HepG2 (cell line): ENCODE results near the gene WDR5B. TPM values are rescaled to one million over a fixed set of nuclear protein-coding genes. Genes with fewer than 3 reads are reported as not detected.

Experiments used
- ATAC-seq: fragments of 200-7000 bp; cut with Tn5 transposase; 3 replicates; pipeline ENCODE4 v1.9.1; 2020; ENCODE audit warnings: mild to moderate bottlenecking, moderate library complexity
- BruUV-seq: library from RNA; stranded (reverse); fragments of 400-500 nt; replicated peaks from 2 replicates; lab custom pipeline; 2021; lab: Mats Ljungman, UMichigan
- CTCF ChIA-PET: fragments of 300-600 bp; formaldehyde crosslinking; extraction: SDS; loops from one replicate; lab custom pipeline; 2021; ENCODE audit warnings: low total read pairs, inconsistent platforms, low intra/inter-chr PET ratio; lab: Yijun Ruan, JAX
- POLR2A ChIA-PET: fragments of 350-600 bp; sonication (Branson Sonifier 250); formaldehyde crosslinking; loops from one replicate; lab custom pipeline; 2020; ENCODE audit warnings: antibody characterized with exemption, inconsistent platforms; lab: Yijun Ruan, JAX
- DNase-seq: peaks from one replicate; pipeline ENCODE4 v3.0.0-alpha.2; 2015; ENCODE audit warnings: low spot score
- FAIRE-seq: peaks from 3 replicates; lab custom pipeline; 2011; peaks lifted over from hg19 to GRCh38; lab: Jason Lieb, UNC
- H2AFZ ChIP-seq: one replicate; pipeline ENCODE4 v1.6.1; 2011; ENCODE audit warnings: low read length, inconsistent platforms
- H3K27ac ChIP-seq: fragments of 300-600 bp; 3 replicates; pipeline ENCODE4 v1.8.0; 2011; ENCODE audit warnings: mixed run types, mild to moderate bottlenecking, mixed read lengths, low read length, inconsistent platforms; ENCODE audit not compliant: insufficient read depth; ENCODE audit errors: extremely low read length
- H3K27me3 ChIP-seq, 2 experiments: fragments of 200-600 bp in 1 of 2; 2 replicates in 1 of 2; 3 replicates in 1 of 2; pipeline versions ENCODE4 v1.6.0 to v1.8.0; 2011; ENCODE audit warnings: low read length in 2 of 2, mild to moderate bottlenecking in 2 of 2, moderate library complexity in 2 of 2, inconsistent platforms in 1 of 2; ENCODE audit not compliant: insufficient read depth in 2 of 2, control insufficient read depth in 1 of 2
- H3K36me3 ChIP-seq, 2 experiments: fragments of 200-600 bp in 1 of 2; replicated peaks in 1 of 2; 2 replicates in 1 of 2; 3 replicates in 1 of 2; pipeline versions ENCODE4 v1.5.1 to v1.8.0; 2011; ENCODE audit warnings: low read length in 2 of 2, inconsistent platforms in 1 of 2; ENCODE audit not compliant: insufficient read depth in 2 of 2, control insufficient read depth in 1 of 2
- H3K4me1 ChIP-seq: 2 replicates; pipeline ENCODE4 v1.5.1; 2012; ENCODE audit warnings: low read length, inconsistent platforms; ENCODE audit not compliant: insufficient read depth
- H3K4me2 ChIP-seq: 2 replicates; pipeline ENCODE4 v1.6.0; 2011; ENCODE audit warnings: low read depth, low read length, inconsistent platforms
- H3K4me3 ChIP-seq, 3 experiments: fragments of 200-600 bp in 1 of 3; sonication (generic), shearing (Covaris generic) in 1 of 3; replicated peaks in 1 of 3; 2 replicates each; pipeline ENCODE4 v1.5.1; 2011 to 2016; ENCODE audit warnings: low read length in 3 of 3, inconsistent platforms in 2 of 3, low read depth in 2 of 3, mild to moderate bottlenecking in 2 of 3, control low read depth in 1 of 3, mixed read lengths in 1 of 3; ENCODE audit not compliant: insufficient read depth in 1 of 3
- H3K79me2 ChIP-seq: one replicate; pipeline ENCODE4 v1.6.1; 2011; ENCODE audit warnings: low read length, inconsistent platforms; ENCODE audit not compliant: insufficient read depth
- H3K9ac ChIP-seq: 2 replicates; pipeline ENCODE4 v1.6.0; 2011; ENCODE audit warnings: mild to moderate bottlenecking, low read depth, low read length, inconsistent platforms; ENCODE audit not compliant: insufficient read depth
- H3K9me3 ChIP-seq: 2 replicates; pipeline ENCODE4 v1.5.1; 2012; ENCODE audit warnings: mild to moderate bottlenecking, low read length
- H4K20me1 ChIP-seq: 2 replicates; pipeline ENCODE4 v1.6.0; 2011; ENCODE audit warnings: inconsistent platforms, mild to moderate bottlenecking, low read length, moderate library complexity; ENCODE audit not compliant: insufficient read depth
- ATF4 ChIP-seq, 2 experiments: fragments of 450-650 bp in 1 of 2; sonication (generic) in 1 of 2; formaldehyde crosslinking; IDR thresholded peaks; 2 replicates each; pipeline versions ENCODE4 v1.5.0 to v1.8.0; 2020 to 2022; ENCODE audit warnings: mild to moderate bottlenecking in 1 of 2, missing genetic modification reagents in 1 of 2
- CEBPG ChIP-seq: IDR thresholded peaks from 2 replicates; pipeline ENCODE4 v1.6.1; 2016
- HOMEZ ChIP-seq: IDR thresholded peaks from 2 replicates; pipeline ENCODE4 v1.6.1; 2016; ENCODE audit warnings: low read depth
- NR2C2 ChIP-seq: sonication (generic); formaldehyde crosslinking; IDR thresholded peaks from 2 replicates; pipeline ENCODE4 v1.4.0; 2020; ENCODE audit warnings: missing genetic modification reagents, mild to moderate bottlenecking, moderate library complexity, borderline replicate concordance
- SMYD3 ChIP-seq: sonication (generic); formaldehyde crosslinking; IDR thresholded peaks from 2 replicates; pipeline ENCODE4 v1.8.1; 2023; ENCODE audit warnings: mild to moderate bottlenecking, missing genetic modification reagents
- SNRNP70 ChIP-seq: fragments of 200-400 bp; formaldehyde crosslinking; IDR thresholded peaks from 2 replicates; pipeline ENCODE4 v1.6.1; 2017; ENCODE audit warnings: mild to moderate bottlenecking, low read depth, low read length, moderate library complexity
- ZNF451 ChIP-seq: sonication (generic); formaldehyde crosslinking; IDR thresholded peaks from 2 replicates; pipeline ENCODE4 v1.5.0; 2020; ENCODE audit warnings: mild to moderate bottlenecking, missing genetic modification reagents
- WGBS: methylation state at CpG from one replicate; pipeline ENCODE4 v1.1.6; 2017; ENCODE audit warnings: low lambda C conversion rate; 5-methylcytosine and 5-hydroxymethylcytosine counted together
- in situ Hi-C: cut with HindIII; loops from 2 replicates; pipeline ENCODE4 v1.10.0; 2017; ENCODE audit warnings: low pct_unique_long_range_greater_than_20kb; ENCODE audit not compliant: extremely low pct_ligation_motif_present
- intact Hi-C: fragments of 100-400 bp; cut with micrococcal nuclease; formaldehyde crosslinking; loops from one replicate; pipeline ENCODE4 v1.10.0; 2022; ENCODE audit not compliant: unreplicated experiment
- polyA plus RNA-seq, 8 experiments: library from polyadenylated mRNA; depleted of rRNA in 3 of 8; stranded (reverse) in 7 of 8; unstranded in 1 of 8; fragments of >200 nt; fragmentation: Illumina TruSeq in 4 of 8; extraction: Trizol in 4 of 8; gene quantifications; 2 replicates each; pipeline versions ENCODE4 v1.2.1 to v1.2.3, GENCODE V29; 2011 to 2016; ENCODE audit warnings: low read depth in 4 of 8, missing spikeins in 1 of 8, mixed read lengths in 1 of 8; ENCODE audit not compliant: insufficient read depth in 1 of 8
- total RNA-seq, 5 experiments: library from RNA; depleted of rRNA; stranded (reverse); fragments of >200 nt; fragmentation: Illumina TruSeq; extraction: Trizol; gene quantifications; 2 replicates each; pipeline ENCODE4 v1.2.3, GENCODE V29; 2016; ENCODE audit warnings: low read depth in 1 of 5

WDR5B gene
- total and polyA plus RNA-seq, 2 of the 13 experiments (the other 11 are each of a cell fraction or from before 2014, with no cell fraction given) = 2.5 to 3.6 TPM

GRCh38 chr3:122377975-122378374, 37.9 kb downstream of the WDR5B start:
- Histone ChIP-seq H2AFZ (no peak overlapping the region), H3K27ac (peak overlapping the region; percentile 20), H3K9ac (no peak overlapping the region), H3K9me3 (no peaks in the 10 kb centered on the region), H3K36me3 (peaks cover 4 to 12% of the 10 kb centered on the region in 2 experiments; a peak in 3 of 5 replicates), H4K20me1 (no peaks in the 10 kb centered on the region; the same call in 1 of the 2 replicates), H3K4me3 (no peak overlapping the region), H3K79me2 (peaks cover 92% of the 10 kb centered on the region), H3K27me3 (no peaks in the 10 kb centered on the region; a peak in 1 of 5 replicates), H3K4me1 (peaks cover 70% of the 10 kb centered on the region), H3K4me2 (no peak overlapping the region)
- BruUV-seq = no TSS peak
- FAIRE-seq (no peak), ATAC-seq (no peak), DNase-seq (no peak)
- TF ChIP-seq CEBPG (CRISPR knock-in tag) = peak; percentile 63
- TF ChIP-seq HOMEZ = no peak
- peak in 1 of 2 experiments; percentile 87; a peak in 2 of 4 replicates for TF ChIP-seq ATF4 (CRISPR knock-in tag; IDR thresholded peaks at IDR 0.05)
- TF ChIP-seq NR2C2 (CRISPR knock-in tag) = 0 out of 2 replicates have a peak, but pooled peaks have one; percentile 14
- no peak for TF ChIP-seq SMYD3
- 73% methylated on average over 4 of the region's 4 CpGs for WGBS
- in situ Hi-C loops = no loop called here
- intact Hi-C loops = no loop called here
- CTCF ChIA-PET = no interaction called here
- POLR2A ChIA-PET = no interaction called here

- H3K4me1 ChIP-seq = peaks cover 67% of the 10 kb centered on the region
- DNase-seq (no peak), FAIRE-seq (no peak), ATAC-seq (no peak)
- POLR2A ChIA-PET = interaction anchor here (1.7 kb wide), 1 partner anchor 9 kb away, joined by 11 read pairs; the partner anchor contains the start of genes FAM162A and MIX23
- no peak overlapping the region for H3K9ac ChIP-seq
- no peaks in the 10 kb centered on the region for H3K27me3 ChIP-seq
- no peak for TF ChIP-seq ZNF451
- no peak for TF ChIP-seq SNRNP70
- TF ChIP-seq ATF4 (CRISPR knock-in tag; IDR thresholded peaks at IDR 0.05) = no peak
- H3K27ac ChIP-seq = no peak overlapping the region
- no TSS peak for BruUV-seq
- H3K36me3 ChIP-seq = peaks cover 7 to 33% of the 10 kb centered on the region in 2 experiments
- peaks cover 69% of the 10 kb centered on the region for H3K79me2 ChIP-seq
- intact Hi-C loops (no loop called here), in situ Hi-C loops (no loop called here)
- no peak overlapping the region for H3K4me2 ChIP-seq
- H4K20me1 ChIP-seq = no peaks in the 10 kb centered on the region; the same call in 1 of the 2 replicates
- WGBS = 94% methylated on average over 1 of the region's 1 CpG
- CTCF ChIA-PET = no interaction called here
- H2AFZ ChIP-seq = no peak overlapping the region
- H3K4me3 ChIP-seq = no peak overlapping the region
- no peaks in the 10 kb centered on the region for H3K9me3 ChIP-seq
These were observed 41.8 kb downstream of the WDR5B start for GRCh38 chr3:122374034-122374433.
